Stimulated activated memory B cell treated with anti-CD40 and anti-IgM and Interleukin-4, amounts not matched to agents 10 μg/mL and 1 μg/mL and 100 μg/mL, for 72 hours (primary cell): ENCODE results near the gene TMPRSS5.
"Not testable (repeated sequence)": the region's sequence is repeated elsewhere in the genome, so short reads cannot be mapped to it uniquely, and the experiment has no call there.

ENCODE experiments used
- ATAC-seq: fragments of 150-1000 bp; cut with Tn5 transposase; 2 replicates; pipeline ENCODE4 v1.10.0; 2021
- H3K27ac Mint-ChIP-seq: one replicate; pipeline ENCODE4 v1.8.0; 2022; ENCODE audit warnings: mild to moderate bottlenecking, mixed read lengths
- H3K27me3 Mint-ChIP-seq: one replicate; pipeline ENCODE4 v1.8.0; 2022; ENCODE audit warnings: mixed read lengths
- H3K36me3 Mint-ChIP-seq: one replicate; pipeline ENCODE4 v1.8.0; 2022; ENCODE audit warnings: mixed read lengths
- H3K4me1 Mint-ChIP-seq: one replicate; pipeline ENCODE4 v1.8.0; 2022; ENCODE audit warnings: mixed read lengths
- H3K4me3 Mint-ChIP-seq: one replicate; pipeline ENCODE4 v1.8.0; 2022; ENCODE audit warnings: mild to moderate bottlenecking, moderate library complexity, mixed read lengths
- H3K9me3 Mint-ChIP-seq: one replicate; pipeline ENCODE4 v1.8.0; 2022; ENCODE audit warnings: mixed read lengths

Gene TMPRSS5

DNA sequence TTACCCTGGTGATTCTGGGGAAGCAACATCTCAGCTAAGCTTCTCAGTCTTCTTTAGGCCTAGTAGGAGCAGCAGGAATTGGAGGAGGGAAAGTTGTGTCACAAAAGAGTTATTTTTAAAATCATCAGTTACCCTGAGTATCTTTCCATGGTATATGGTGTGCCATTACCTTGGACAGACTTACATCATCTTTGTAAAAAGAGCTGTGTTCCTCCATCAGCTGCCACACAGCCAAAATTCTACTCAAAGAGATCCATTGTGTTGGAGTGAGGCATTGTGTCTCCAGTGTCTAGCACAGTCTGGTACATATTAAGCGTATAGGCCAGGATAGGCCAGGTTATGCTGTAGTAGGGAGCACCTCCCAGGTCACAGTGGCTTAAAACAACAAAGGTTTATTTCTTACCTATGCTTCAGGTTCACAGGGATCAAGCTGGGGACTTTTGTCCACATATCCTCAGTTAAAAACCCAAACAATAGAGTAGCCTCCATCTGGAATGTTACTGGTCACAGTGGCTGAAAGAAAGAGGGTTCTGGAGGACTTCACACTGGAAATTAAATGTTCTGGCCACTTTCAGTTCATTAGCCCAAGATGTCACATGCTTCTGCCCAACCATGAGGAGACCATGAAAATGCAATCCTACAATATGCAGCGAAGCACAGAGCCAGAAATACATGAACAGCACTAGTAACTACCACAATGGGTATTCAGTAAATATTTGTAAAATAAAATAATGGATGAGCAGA lies 9.9 kb upstream of the TMPRSS5 start:
- no peaks in the 10 kb centered on the region for H3K4me1 Mint-ChIP-seq
- no peak for ATAC-seq
- no peak overlapping the region for H3K4me3 Mint-ChIP-seq
- peaks cover 65% of the 10 kb centered on the region for H3K36me3 Mint-ChIP-seq
- no peak overlapping the region for H3K27ac Mint-ChIP-seq
- no peaks in the 10 kb centered on the region for H3K27me3 Mint-ChIP-seq
- peaks cover 10% of the 10 kb centered on the region for H3K9me3 Mint-ChIP-seq

DNA sequence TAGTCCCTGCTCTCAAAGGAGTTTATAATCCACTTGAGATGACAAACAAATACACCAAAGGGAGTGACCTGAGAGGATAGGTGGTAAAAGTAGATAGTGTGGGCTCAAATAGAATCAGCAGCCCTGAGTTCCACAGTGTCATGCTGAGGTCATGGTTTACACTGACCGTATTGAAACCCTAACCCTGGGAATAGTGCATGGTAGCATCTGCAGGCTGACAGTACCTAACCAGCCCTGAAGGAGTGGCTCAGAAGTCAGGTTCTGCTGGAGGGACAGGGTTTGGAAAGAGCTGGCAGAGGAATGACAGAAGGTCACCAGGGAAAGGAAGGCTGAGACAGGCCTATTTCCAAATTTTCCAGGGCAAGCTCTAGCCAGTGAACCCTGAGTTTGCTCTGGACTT lies 9.2 kb upstream of the TMPRSS5 start:
- H3K27ac Mint-ChIP-seq = no peak overlapping the region
- peaks cover 58% of the 10 kb centered on the region for H3K36me3 Mint-ChIP-seq
- H3K27me3 Mint-ChIP-seq = no peaks in the 10 kb centered on the region
- H3K9me3 Mint-ChIP-seq = peaks cover 6% of the 10 kb centered on the region
- no peak for ATAC-seq
- H3K4me3 Mint-ChIP-seq = no peak overlapping the region
- H3K4me1 Mint-ChIP-seq = no peaks in the 10 kb centered on the region

DNA sequence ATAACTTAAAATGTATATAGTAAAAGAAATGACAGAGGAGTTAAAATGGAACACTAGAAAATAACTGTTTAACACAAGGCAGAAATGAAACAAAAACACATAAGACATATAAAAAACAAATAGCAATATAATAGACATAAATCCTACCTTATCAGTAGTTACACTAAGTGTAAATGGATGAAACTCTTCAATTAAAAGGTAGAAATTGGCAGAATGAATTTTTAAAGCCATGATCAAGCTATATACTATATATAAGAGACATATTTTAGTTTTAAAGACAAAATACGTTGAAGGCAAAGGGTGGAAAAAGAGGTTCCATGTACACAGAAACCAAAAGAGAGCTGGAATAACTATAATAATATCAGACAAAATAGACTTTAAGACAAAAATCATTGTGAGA lies 4.9 kb upstream of the TMPRSS5 start:
- no peak overlapping the region for H3K4me3 Mint-ChIP-seq
- no peaks in the 10 kb centered on the region for H3K4me1 Mint-ChIP-seq
- ATAC-seq = no peak
- H3K27ac Mint-ChIP-seq = no peak overlapping the region
- no peaks in the 10 kb centered on the region for H3K27me3 Mint-ChIP-seq
- peaks cover 26% of the 10 kb centered on the region for H3K9me3 Mint-ChIP-seq
- H3K36me3 Mint-ChIP-seq = peaks cover 52% of the 10 kb centered on the region

DNA sequence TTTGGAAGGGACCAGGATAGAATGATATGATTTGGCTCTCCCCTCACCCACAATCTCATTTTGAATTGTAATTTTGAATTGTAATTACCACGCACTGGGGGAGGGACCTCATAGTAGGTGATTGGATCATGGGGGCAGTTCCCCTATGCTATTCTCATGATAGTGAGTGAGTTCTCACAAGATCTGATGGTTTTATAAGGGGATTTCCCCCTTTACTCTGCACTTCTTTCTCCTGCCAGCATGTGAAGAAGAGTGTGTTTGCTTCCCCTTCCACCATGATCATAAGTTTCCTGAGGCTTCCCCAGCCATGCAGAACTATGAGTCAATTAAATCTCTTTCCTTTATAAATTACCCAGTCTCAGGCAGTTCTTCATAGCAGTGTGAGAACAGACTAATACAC lies 2.6 kb downstream of the TMPRSS5 start:
- peaks cover 55% of the 10 kb centered on the region for H3K36me3 Mint-ChIP-seq
- not testable (repeated sequence) for ATAC-seq, H3K4me3 Mint-ChIP-seq, H3K27ac Mint-ChIP-seq, H3K27me3 Mint-ChIP-seq, H3K4me1 Mint-ChIP-seq
- peaks cover 25% of the 10 kb centered on the region for H3K9me3 Mint-ChIP-seq

DNA sequence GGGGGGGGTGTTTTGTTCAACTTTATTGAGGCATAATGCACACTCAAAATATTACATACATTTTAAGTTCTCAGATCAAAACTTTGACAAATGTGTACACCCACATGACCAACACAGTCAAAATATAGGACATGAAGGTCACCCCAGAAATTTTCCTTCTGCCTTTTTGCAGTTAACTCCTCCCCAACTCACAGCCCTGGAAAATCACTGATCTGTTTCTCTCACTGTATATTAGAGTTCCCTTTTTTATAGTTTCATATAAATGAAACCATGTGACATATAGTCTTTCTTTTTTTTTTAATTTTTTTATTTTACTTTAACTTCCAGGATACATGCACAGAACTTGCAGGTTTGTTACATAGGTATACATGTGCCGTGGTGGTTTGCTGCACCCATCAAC lies 4.6 kb downstream of the TMPRSS5 start:
- H3K27me3 Mint-ChIP-seq = no peaks in the 10 kb centered on the region
- H3K27ac Mint-ChIP-seq = no peak overlapping the region
- no peak for ATAC-seq
- H3K36me3 Mint-ChIP-seq = peaks cover 40% of the 10 kb centered on the region
- H3K4me1 Mint-ChIP-seq = no peaks in the 10 kb centered on the region
- peaks cover 17% of the 10 kb centered on the region for H3K9me3 Mint-ChIP-seq
- H3K4me3 Mint-ChIP-seq = no peak overlapping the region

DNA sequence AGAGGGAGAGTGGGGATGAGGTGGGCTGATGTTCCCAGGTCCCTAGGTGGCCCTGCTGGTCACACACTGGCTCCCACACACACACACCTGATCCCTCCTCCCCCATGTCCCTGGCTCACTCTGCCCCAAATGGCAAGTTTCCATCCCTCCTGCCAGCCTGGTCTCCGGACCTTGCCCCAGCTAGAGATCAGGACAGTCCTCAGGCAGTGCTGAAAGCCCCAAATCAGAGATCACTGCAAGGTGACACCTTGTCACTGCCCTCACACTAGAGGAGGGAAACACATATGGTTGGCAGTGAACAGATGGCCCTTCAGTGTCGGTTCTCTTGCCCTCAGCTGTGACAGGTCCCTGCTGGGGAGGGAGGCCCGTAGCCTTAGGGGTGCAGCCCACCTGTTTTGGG lies 7.6 kb downstream of the TMPRSS5 start:
- ATAC-seq = no peak
- H3K4me3 Mint-ChIP-seq = no peak overlapping the region
- peaks cover 33% of the 10 kb centered on the region for H3K36me3 Mint-ChIP-seq
- H3K4me1 Mint-ChIP-seq = no peaks in the 10 kb centered on the region
- H3K9me3 Mint-ChIP-seq = peaks cover 8% of the 10 kb centered on the region
- no peaks in the 10 kb centered on the region for H3K27me3 Mint-ChIP-seq
- no peak overlapping the region for H3K27ac Mint-ChIP-seq

DNA sequence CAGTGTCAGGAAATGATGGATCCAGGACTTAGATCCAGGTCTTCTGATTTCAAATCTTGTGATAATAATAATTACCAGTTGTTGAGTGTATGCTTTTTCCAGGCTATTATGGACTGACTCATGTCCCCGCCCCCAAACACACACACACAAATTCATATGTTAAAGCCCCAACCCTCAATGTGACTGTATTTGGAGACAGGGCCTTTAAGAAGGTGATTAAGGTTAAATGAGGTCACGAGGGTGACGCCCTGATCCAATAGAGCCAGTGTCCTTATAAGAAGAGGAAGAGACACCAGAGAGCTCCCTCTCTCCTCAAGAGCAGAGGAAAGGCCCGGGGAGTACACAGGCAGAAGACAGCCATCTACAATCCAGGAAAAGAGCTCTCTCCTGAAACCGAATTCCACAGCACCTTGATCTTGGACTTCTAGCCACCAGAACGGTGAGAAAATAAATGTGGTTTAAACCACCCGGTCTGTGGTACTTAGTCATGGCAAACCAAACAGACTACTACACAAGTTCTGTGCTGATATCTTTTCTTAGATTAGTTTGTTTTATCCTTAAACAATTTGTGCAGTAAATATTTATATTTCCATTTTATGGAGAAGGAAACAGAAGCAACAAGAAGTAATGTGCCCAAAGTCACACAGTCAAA lies 8.2 kb downstream of the TMPRSS5 start:
- Mint-ChIP-seq H3K4me3 (no peak overlapping the region), H3K4me1 (no peaks in the 10 kb centered on the region), H3K9me3 (peaks cover 5% of the 10 kb centered on the region), H3K27ac (no peak overlapping the region), H3K27me3 (no peaks in the 10 kb centered on the region), H3K36me3 (peaks cover 32% of the 10 kb centered on the region)
- ATAC-seq = no peak

DNA sequence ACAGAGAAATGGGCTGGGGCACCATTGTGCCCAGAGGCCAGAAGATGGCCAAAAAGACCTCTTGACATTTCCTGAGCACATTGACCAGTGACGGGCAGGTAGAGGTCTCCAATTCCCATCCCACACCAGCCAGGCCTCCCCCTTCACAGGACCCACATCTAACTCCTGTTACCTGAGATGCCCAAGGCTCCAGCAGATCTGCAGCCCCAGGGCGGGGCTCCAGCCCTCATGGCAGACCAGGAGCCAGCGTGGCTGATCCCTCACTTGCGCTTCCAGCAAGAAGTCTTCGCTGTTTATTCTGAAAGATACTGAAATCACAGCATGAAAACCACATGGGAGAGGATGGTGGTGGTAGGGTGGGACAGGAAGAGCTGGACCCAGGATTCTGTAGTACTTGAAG lies 9.0 kb downstream of the TMPRSS5 start:
- H3K4me1 Mint-ChIP-seq = no peaks in the 10 kb centered on the region
- no peaks in the 10 kb centered on the region for H3K27me3 Mint-ChIP-seq
- peaks cover 27% of the 10 kb centered on the region for H3K36me3 Mint-ChIP-seq
- ATAC-seq = no peak
- H3K27ac Mint-ChIP-seq = no peak overlapping the region
- no peak overlapping the region for H3K4me3 Mint-ChIP-seq
- peaks cover 5% of the 10 kb centered on the region for H3K9me3 Mint-ChIP-seq

DNA sequence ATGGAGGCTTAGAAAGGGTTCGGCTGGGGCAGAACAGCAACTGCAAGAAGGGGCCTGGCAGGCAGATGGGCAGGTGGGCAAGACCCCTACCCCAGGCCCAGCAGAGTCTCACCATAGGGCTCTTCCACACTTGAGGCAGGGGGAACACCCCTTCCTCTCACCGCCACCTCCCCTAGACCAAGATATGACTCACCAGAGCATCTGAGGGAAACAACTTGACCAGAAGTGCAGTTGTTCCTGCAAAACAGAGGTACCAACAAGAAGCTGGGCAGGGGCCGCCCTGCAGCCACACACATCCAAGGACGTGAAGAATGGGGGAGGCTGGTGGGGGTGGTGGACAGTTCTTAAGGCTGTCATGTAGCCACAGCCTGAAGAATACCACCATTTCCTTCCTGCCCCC lies 10.9 kb downstream of the TMPRSS5 start:
- Mint-ChIP-seq H3K27ac (no peak overlapping the region), H3K4me3 (no peak overlapping the region), H3K36me3 (peaks cover 18% of the 10 kb centered on the region), H3K9me3 (no peaks in the 10 kb centered on the region), H3K4me1 (no peaks in the 10 kb centered on the region), H3K27me3 (no peaks in the 10 kb centered on the region)
- no peak for ATAC-seq

DNA sequence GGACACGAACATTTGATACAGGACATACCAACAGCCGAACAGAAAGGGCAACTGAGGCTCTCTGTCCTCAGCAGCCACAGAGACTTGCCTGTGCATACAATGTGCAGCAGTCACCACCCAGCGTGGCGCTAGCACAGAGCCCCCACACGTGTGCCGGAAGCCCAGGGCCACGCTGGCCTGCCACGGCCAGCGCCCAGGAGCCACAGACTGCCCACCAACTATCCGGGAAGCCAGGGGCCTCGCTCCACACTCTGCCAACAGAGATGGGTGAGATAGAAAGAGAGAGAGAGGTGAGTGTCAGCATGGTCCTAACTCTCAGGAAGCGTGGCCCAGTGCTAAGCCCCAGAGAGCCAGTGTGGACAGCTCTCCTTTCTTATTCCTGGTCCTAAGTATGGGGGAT lies 11.7 kb downstream of the TMPRSS5 start:
- H3K4me3 Mint-ChIP-seq = no peak overlapping the region
- H3K36me3 Mint-ChIP-seq = peaks cover 15% of the 10 kb centered on the region
- no peak overlapping the region for H3K27ac Mint-ChIP-seq
- no peaks in the 10 kb centered on the region for H3K9me3 Mint-ChIP-seq
- H3K27me3 Mint-ChIP-seq = no peaks in the 10 kb centered on the region
- ATAC-seq = no peak
- H3K4me1 Mint-ChIP-seq = no peaks in the 10 kb centered on the region

DNA sequence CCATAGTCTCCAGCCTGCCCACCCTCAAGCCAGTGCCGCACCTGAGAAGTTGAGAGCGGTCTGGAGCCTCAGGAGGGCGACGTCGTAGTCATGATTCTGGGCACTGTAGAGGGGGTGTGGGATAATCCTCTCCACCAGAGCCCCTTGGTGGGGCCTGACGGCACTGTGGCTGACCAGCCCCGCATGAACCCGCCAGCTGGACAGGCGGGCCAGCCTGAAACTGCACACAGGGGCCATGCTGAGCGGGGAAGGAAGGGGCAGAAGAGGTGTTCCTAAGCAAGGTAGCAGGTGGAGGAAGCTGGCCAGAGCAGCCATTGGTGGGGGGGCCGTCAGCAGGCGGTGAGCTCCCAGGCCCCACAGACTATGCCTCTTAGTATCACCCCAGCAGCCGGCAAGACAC lies 13.1 kb downstream of the TMPRSS5 start:
- Mint-ChIP-seq H3K4me3 (no peak overlapping the region), H3K27me3 (no peaks in the 10 kb centered on the region), H3K9me3 (no peaks in the 10 kb centered on the region), H3K27ac (no peak overlapping the region), H3K36me3 (peaks cover 15% of the 10 kb centered on the region), H3K4me1 (no peaks in the 10 kb centered on the region)
- no peak for ATAC-seq

DNA sequence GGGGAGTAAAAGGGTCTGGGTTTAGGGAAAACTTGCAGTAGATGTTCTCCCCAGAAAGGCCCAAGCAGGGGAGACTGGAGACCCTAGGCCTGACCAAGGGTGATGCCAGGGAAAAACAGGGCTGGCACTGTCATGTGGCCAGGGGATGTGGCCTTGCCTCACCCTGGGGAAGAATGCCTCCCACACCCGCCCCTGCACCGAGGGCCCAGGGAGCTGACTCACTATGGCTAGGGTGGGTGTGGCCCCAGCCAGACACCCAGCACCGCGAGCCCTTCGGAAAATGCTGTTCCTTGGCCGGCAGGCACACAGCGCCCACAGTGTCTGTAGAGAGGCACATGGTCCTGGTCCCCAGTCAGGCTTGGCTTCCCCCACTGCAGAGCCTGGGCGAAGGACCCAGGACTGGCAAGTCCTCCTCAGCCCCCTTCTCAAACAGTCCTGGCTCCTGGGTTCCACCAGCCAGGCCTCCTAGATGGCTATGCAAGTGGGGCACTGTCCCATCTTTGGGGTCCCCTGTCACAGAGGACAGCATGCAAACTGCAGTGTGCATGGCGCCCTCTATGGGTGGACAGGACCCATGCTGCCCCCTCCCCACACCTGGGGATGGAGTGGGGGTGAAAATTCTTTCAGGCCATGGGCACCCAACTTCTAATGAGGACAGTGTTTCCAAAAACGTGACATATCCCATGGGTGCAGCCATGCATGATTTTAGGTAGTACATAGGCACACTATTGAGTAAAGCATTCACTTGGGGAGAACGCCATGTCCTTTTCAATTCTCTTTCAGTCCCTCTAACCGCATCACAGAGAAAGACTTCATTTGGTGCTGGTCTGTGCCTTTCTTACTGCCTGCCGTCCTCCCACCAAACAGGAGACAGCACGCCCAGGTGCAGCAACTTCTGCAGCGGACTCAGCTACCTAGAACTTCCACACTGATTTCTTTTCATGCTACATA lies 15.2 kb downstream of the TMPRSS5 start:
- Mint-ChIP-seq H3K27ac (no peak overlapping the region), H3K4me1 (peaks cover 4% of the 10 kb centered on the region), H3K36me3 (peaks cover 9% of the 10 kb centered on the region), H3K9me3 (no peaks in the 10 kb centered on the region), H3K27me3 (no peaks in the 10 kb centered on the region), H3K4me3 (no peak overlapping the region)
- no peak for ATAC-seq

DNA sequence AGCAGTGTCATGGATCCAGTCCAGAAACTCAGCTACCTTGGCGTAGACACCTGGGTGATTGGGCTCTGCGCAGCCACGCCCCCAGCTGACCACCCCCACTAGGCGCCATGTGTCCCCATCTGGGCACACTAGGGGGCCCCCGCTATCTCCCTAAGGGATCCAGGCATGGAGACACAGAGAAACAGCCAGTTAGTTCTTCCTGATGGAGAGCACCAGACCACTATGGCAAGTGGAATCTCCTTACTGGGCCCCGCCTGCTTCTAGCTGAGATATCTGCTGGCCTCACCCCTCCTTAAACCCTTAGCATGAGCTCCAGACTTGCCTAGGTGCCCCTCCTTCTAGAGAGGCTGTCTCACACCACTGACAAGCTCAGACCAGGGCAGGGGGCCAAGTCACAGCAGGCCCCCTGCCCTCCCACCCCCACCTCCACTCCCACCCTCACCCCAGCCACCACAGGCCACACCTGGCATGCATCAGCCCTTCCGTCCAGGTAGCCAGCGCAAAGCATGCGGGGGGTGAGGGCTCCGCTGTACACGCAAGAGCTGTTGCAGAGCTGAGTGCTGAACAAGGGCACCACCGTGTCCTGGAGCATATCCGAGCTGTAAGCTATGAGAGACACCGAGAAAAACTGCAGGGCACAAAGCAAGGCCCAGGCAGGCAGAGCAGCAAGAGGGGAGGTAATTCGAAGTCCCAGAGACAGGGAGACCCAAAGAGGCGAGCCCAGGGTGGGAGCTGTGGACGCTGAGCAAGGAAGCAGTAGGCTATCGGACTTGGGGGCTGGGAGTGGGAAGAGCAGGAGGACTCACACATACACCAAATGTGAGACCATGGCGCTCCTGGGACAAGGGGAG lies 16.1 kb downstream of the TMPRSS5 start:
- H3K36me3 Mint-ChIP-seq = peaks cover 4% of the 10 kb centered on the region
- no peak for ATAC-seq
- no peak overlapping the region for H3K4me3 Mint-ChIP-seq
- H3K4me1 Mint-ChIP-seq = peaks cover 9% of the 10 kb centered on the region
- H3K27ac Mint-ChIP-seq = no peak overlapping the region
- H3K27me3 Mint-ChIP-seq = no peaks in the 10 kb centered on the region
- no peaks in the 10 kb centered on the region for H3K9me3 Mint-ChIP-seq

DNA sequence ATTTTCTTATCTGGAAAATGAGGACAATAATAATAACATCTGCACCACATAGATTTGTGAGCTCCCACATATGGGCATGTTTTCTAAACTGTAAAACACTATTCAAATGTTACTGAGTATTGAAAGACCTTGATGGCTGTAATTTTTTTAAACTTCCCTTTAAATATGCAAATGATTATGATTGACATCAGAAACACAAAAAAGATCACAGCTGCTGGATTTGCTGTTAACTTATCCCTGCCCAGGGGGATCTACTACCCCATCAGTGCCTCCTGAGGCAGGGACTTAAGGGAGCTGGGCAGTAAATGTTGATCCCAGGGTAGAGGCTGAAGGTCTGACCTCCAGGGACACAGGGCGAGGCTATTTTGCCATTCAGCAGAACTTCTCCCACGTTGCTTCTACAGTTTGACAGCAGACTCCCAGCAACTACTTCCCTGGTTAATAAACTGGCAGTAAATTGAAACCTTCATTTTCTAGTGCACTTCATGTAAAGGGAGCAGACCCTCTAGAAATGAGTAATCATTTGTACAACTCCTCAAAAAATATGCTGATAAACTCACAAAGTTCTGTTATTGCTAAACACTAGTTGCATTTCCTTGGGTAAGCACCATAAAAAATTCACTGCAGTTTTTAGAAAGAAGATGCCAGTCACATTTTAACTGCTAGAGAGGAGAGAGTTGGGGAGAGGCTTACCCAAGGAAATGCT lies 20.3 kb downstream of the TMPRSS5 start:
- H3K9me3 Mint-ChIP-seq = no peaks in the 10 kb centered on the region
- peaks cover 9% of the 10 kb centered on the region for H3K4me1 Mint-ChIP-seq
- no peaks in the 10 kb centered on the region for H3K36me3 Mint-ChIP-seq
- H3K4me3 Mint-ChIP-seq = no peak overlapping the region
- peak overlapping the region; percentile 30 for H3K27ac Mint-ChIP-seq
- ATAC-seq = no peak
- peaks cover 13% of the 10 kb centered on the region for H3K27me3 Mint-ChIP-seq
